HepG2 (cell line): ENCODE data around the gene HEATR1. TPM values are rescaled to one million over a fixed set of nuclear protein-coding genes. Genes with fewer than 3 reads are reported as not detected.

Experiments
- CCAR2 ChIP-seq: fragments of 200-400 bp; formaldehyde crosslinking; optimal IDR thresholded peaks from 2 replicates; pipeline ENCODE3; 2018; ENCODE audit warnings: low read depth, mild to moderate bottlenecking, low read length, moderate library complexity
- CHD4 ChIP-seq: fragments of 200-600 bp; sonication (generic); IDR thresholded peaks from 2 replicates; pipeline ENCODE4 v1.7.0; 2017; ENCODE audit warnings: mild to moderate bottlenecking, low read length, borderline replicate concordance
- FOXP4 ChIP-seq: sonication (generic); formaldehyde crosslinking; IDR thresholded peaks from 2 replicates; pipeline ENCODE4 v1.4.0; 2020; ENCODE audit warnings: missing genetic modification reagents
- GATA4 ChIP-seq: sonication (generic); IDR thresholded peaks from 2 replicates; pipeline ENCODE4 v1.6.1; 2016; ENCODE audit warnings: antibody characterized with exemption, low read depth, borderline replicate concordance
- IRF1 ChIP-seq: sonication (generic); formaldehyde crosslinking; IDR thresholded peaks from 2 replicates; pipeline ENCODE4 v1.4.0; 2020; ENCODE audit warnings: low read depth, mild to moderate bottlenecking, missing genetic modification reagents
- JUNB ChIP-seq: sonication (generic); formaldehyde crosslinking; IDR thresholded peaks from 2 replicates; pipeline ENCODE4 v1.8.0; 2022; ENCODE audit warnings: missing genetic modification reagents, mild to moderate bottlenecking, borderline replicate concordance
- MXD4 ChIP-seq: IDR thresholded peaks from 2 replicates; pipeline ENCODE4 v1.6.1; 2016; ENCODE audit warnings: mild to moderate bottlenecking, missing biosample characterization, missing genetic modification reagents
- NCOA5 ChIP-seq: sonication (generic); formaldehyde crosslinking; IDR thresholded peaks from 2 replicates; pipeline ENCODE4 v1.4.0; 2020; ENCODE audit warnings: missing genetic modification reagents
- PHF20 ChIP-seq: sonication (generic); formaldehyde crosslinking; IDR thresholded peaks from 2 replicates; pipeline ENCODE4 v1.5.0; 2020; ENCODE audit warnings: mild to moderate bottlenecking, missing genetic modification reagents
- SKIL ChIP-seq: sonication (generic); formaldehyde crosslinking; IDR thresholded peaks from 2 replicates; pipeline ENCODE4 v1.8.0; 2022; ENCODE audit warnings: missing genetic modification reagents, mild to moderate bottlenecking, moderate library complexity, borderline replicate concordance
- TARDBP ChIP-seq: sonication (generic); formaldehyde crosslinking; IDR thresholded peaks from 2 replicates; pipeline ENCODE4 v1.8.0; 2022; ENCODE audit warnings: mild to moderate bottlenecking, missing genetic modification reagents
- XRCC5 ChIP-seq: fragments of 200-400 bp; formaldehyde crosslinking; optimal IDR thresholded peaks from 2 replicates; pipeline ENCODE3; 2017; ENCODE audit warnings: mild to moderate bottlenecking, low read length
- ZFX ChIP-seq: sonication (generic); formaldehyde crosslinking; IDR thresholded peaks from 2 replicates; pipeline ENCODE4 v1.4.0; 2020; ENCODE audit warnings: mild to moderate bottlenecking, low read depth, missing genetic modification reagents, moderate library complexity
- ZNF350 ChIP-seq: sonication (generic); formaldehyde crosslinking; IDR thresholded peaks from 2 replicates; pipeline ENCODE4 v1.4.0; 2020; ENCODE audit warnings: mild to moderate bottlenecking, low read depth, missing genetic modification reagents, borderline replicate concordance
- ZNF513 ChIP-seq: sonication (generic); formaldehyde crosslinking; conservative IDR thresholded peaks from 2 replicates; pipeline ENCODE4 v1.5.0; 2020; ENCODE audit warnings: missing genetic modification reagents
- ZNF567 ChIP-seq: sonication (generic); formaldehyde crosslinking; IDR thresholded peaks from 2 replicates; pipeline ENCODE4 v1.8.1; 2023; ENCODE audit warnings: mild to moderate bottlenecking, missing genetic modification reagents, borderline replicate concordance
- ZNF577 ChIP-seq: sonication (generic); formaldehyde crosslinking; IDR thresholded peaks from 2 replicates; pipeline ENCODE4 v1.4.0; 2020; ENCODE audit warnings: mild to moderate bottlenecking, low read depth, missing genetic modification reagents, borderline replicate concordance
- ZNF629 ChIP-seq: sonication (generic); formaldehyde crosslinking; conservative IDR thresholded peaks from 2 replicates; pipeline ENCODE4 v1.5.0; 2020; ENCODE audit warnings: missing genetic modification reagents
- ZNF703 ChIP-seq: sonication (generic); formaldehyde crosslinking; IDR thresholded peaks from 2 replicates; pipeline ENCODE4 v1.5.1; 2020; ENCODE audit warnings: missing genetic modification reagents, mild to moderate bottlenecking, moderate library complexity, borderline replicate concordance
- ZSCAN9 ChIP-seq: IDR thresholded peaks from 2 replicates; pipeline ENCODE4 v1.6.1; 2016; ENCODE audit warnings: borderline replicate concordance
- polyA plus RNA-seq, 8 experiments: library from polyadenylated mRNA; depleted of rRNA in 3 of 8; stranded (reverse) in 7 of 8; unstranded in 1 of 8; fragments of >200 nt; fragmentation: Illumina TruSeq in 4 of 8; extraction: Trizol in 4 of 8; gene quantifications; 2 replicates each; pipeline versions ENCODE4 v1.2.1 to v1.2.3, GENCODE V29; 2011 to 2016; ENCODE audit warnings: low read depth in 4 of 8, missing spikeins in 1 of 8, mixed read lengths in 1 of 8; ENCODE audit not compliant: insufficient read depth in 1 of 8
- total RNA-seq, 5 experiments: library from RNA; depleted of rRNA; stranded (reverse); fragments of >200 nt; fragmentation: Illumina TruSeq; extraction: Trizol; gene quantifications; 2 replicates each; pipeline ENCODE4 v1.2.3, GENCODE V29; 2016; ENCODE audit warnings: low read depth in 1 of 5

HEATR1 gene
- total and polyA plus RNA-seq, 2 of the 13 experiments (the other 11 are each of a cell fraction or from before 2014, with no cell fraction given) = 10.2 to 45.8 TPM

GRCh38 chr1:236522937-236523703 lies 81.2 kb downstream of the HEATR1 start (continued):
- TF ChIP-seq ZNF513 (CRISPR knock-in tag) (no peak), ZSCAN9 (CRISPR knock-in tag) (no peak), ZNF703 (CRISPR knock-in tag) (no peak), TARDBP (peak; percentile 74; the same call in 1 of the 2 replicates), CCAR2 (no peak), XRCC5 (no peak), GATA4 (peak; percentile 32; the same call in 1 of the 2 replicates), ZFX (CRISPR knock-in tag) (peak; percentile 75; the same call in 1 of the 2 replicates), SKIL (CRISPR knock-in tag) (peak; percentile 56; the same call in 1 of the 2 replicates), IRF1 (0 out of 2 replicates have a peak, but pooled peaks have one; percentile 30), ZNF567 (CRISPR knock-in tag) (0 out of 2 replicates have a peak, but pooled peaks have one; percentile 25), MXD4 (CRISPR knock-in tag) (no peak; the same call in 1 of the 2 replicates), ZNF577 (CRISPR knock-in tag) (no peak), CHD4 (no peak), PHF20 (CRISPR knock-in tag) (no peak), JUNB (CRISPR knock-in tag) (no peak), FOXP4 (CRISPR knock-in tag) (peak; percentile 80), ZNF629 (CRISPR knock-in tag) (no peak; the same call in 1 of the 2 replicates), NCOA5 (CRISPR knock-in tag) (no peak), ZNF350 (CRISPR knock-in tag) (0 out of 2 replicates have a peak, but pooled peaks have one; percentile 34)
